NCI-H1436 treated with DMSO at 0.1 percent for 48 hours (cell line): ENCODE measurements around the gene GRAMD2B.
"Not testable (repeated sequence)": the region's sequence is repeated elsewhere in the genome, so short reads cannot be mapped to it uniquely, and the experiment has no call there.

Source experiments
- DNase-seq: peaks from one replicate; lab custom pipeline; 2025; lab: John Stamatoyannopoulos, UW

The GRAMD2B gene

GRCh38 chr5:126449751-126450271 lies 26.6 kb downstream of the GRAMD2B start:
- DNase-seq: no peak

- no peak for DNase-seq
Observed at GRCh38 chr5:126450346-126450745, 27.1 kb downstream of the GRAMD2B start.

GRCh38 chr5:126450907-126451306 lies 27.7 kb downstream of the GRAMD2B start:
- DNase-seq: no peak

- DNase-seq: no peak
Observed at GRCh38 chr5:126452477-126452876, 29.3 kb downstream of the GRAMD2B start.

GRCh38 chr5:126454081-126454480 lies 30.9 kb downstream of the GRAMD2B start:
- no peak for DNase-seq

GRCh38 chr5:126454535-126454934 lies 31.3 kb downstream of the GRAMD2B start:
- no peak for DNase-seq

GRCh38 chr5:126455264-126455663 lies 32.1 kb downstream of the GRAMD2B start:
- DNase-seq: no peak

- DNase-seq: no peak
Observed at GRCh38 chr5:126455728-126456127, 32.5 kb downstream of the GRAMD2B start.

- DNase-seq: no peak
Observed at GRCh38 chr5:126456217-126456820, 33.1 kb downstream of the GRAMD2B start.

GRCh38 chr5:126460459-126460858 lies 37.2 kb downstream of the GRAMD2B start:
- no peak for DNase-seq

GRCh38 chr5:126460977-126461376 lies 37.8 kb downstream of the GRAMD2B start:
- no peak for DNase-seq

- no peak for DNase-seq
Observed at GRCh38 chr5:126461838-126462237, 38.6 kb downstream of the GRAMD2B start.

- DNase-seq: no peak
Observed at GRCh38 chr5:126462239-126463014, 39.2 kb downstream of the GRAMD2B start.

- DNase-seq: no peak
Observed at GRCh38 chr5:126464016-126464415, 40.8 kb downstream of the GRAMD2B start.

GRCh38 chr5:126464959-126465358 lies 41.8 kb downstream of the GRAMD2B start:
- DNase-seq: no peak

- DNase-seq: no peak
Observed at GRCh38 chr5:126468091-126468490, 44.9 kb downstream of the GRAMD2B start.

GRCh38 chr5:126469536-126470316 lies 46.5 kb downstream of the GRAMD2B start:
- DNase-seq: no peak

- not testable (repeated sequence) for DNase-seq
Observed at GRCh38 chr5:126470529-126470928, 47.3 kb downstream of the GRAMD2B start.

GRCh38 chr5:126471247-126471646 lies 48.0 kb downstream of the GRAMD2B start:
- no peak for DNase-seq

GRCh38 chr5:126471875-126472537 lies 48.8 kb downstream of the GRAMD2B start:
- DNase-seq: no peak

- DNase-seq: no peak
Observed at GRCh38 chr5:126472538-126472889, 49.3 kb downstream of the GRAMD2B start.
